ENCODE measurements around the gene ARHGEF2.

Gene ARHGEF2

DNA sequence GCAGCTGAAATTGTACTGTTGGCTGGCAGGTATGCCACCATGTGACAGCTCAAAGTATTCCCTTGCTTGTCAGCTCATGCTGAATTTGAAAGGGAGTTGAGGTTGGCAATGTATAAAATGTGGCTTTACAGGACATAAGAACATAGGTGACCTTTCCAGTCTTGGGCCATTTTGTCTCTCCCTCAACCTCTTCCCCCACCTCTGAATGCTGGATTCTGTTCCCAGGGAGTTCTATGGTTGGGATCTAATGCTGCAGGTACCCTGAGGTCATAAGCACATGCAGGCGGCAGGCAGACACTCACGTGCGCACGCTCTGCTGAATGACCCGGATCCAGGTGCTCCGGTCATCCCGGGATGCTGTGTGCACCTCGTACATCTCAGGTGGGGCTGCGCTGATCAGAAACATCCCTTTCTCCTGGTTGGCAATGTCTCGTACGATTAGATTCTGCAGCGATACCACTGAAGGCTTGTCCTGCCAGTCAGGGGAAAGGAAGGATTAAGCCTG lies 20.9 kb downstream of the ARHGEF2 start:
- Histone ChIP-seq H3K27me3 (ENCODE audit: insufficient read depth, low read depth) (no peaks in the 10 kb centered on the region), H3K36me3 (ENCODE audit: insufficient read depth) (peaks cover 73% of the 10 kb centered on the region), H3K4me1 (ENCODE audit: low read depth, poor library complexity, severe bottlenecking) (peaks cover 12% of the 10 kb centered on the region), H2AFZ (ENCODE audit: low read depth) (no peak overlapping the region), H3K27ac (no peak overlapping the region; the same call in 1 of the 2 replicates), H3K4me2 (no peak overlapping the region), H3K4me3 (IDR thresholded peaks at IDR 0.05; ENCODE audit: insufficient read depth, low read depth, low read length) (no peak overlapping the region), H3K79me2 (ENCODE audit: insufficient read depth, low read depth) (peaks cover 23% of the 10 kb centered on the region; the same call in 1 of the 2 replicates), H3K9ac (no peak overlapping the region), H4K20me1 (ENCODE audit: insufficient read depth) (no peaks in the 10 kb centered on the region)
- TF ChIP-seq, protein P1, sequence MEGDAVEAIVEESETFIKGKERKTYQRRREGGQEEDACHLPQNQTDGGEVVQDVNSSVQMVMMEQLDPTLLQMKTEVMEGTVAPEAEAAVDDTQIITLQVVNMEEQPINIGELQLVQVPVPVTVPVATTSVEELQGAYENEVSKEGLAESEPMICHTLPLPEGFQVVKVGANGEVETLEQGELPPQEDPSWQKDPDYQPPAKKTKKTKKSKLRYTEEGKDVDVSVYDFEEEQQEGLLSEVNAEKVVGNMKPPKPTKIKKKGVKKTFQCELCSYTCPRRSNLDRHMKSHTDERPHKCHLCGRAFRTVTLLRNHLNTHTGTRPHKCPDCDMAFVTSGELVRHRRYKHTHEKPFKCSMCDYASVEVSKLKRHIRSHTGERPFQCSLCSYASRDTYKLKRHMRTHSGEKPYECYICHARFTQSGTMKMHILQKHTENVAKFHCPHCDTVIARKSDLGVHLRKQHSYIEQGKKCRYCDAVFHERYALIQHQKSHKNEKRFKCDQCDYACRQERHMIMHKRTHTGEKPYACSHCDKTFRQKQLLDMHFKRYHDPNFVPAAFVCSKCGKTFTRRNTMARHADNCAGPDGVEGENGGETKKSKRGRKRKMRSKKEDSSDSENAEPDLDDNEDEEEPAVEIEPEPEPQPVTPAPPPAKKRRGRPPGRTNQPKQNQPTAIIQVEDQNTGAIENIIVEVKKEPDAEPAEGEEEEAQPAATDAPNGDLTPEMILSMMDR (conservative IDR thresholded peaks at IDR 0.05; ENCODE audit: low read depth, low read length), result no peak

DNA sequence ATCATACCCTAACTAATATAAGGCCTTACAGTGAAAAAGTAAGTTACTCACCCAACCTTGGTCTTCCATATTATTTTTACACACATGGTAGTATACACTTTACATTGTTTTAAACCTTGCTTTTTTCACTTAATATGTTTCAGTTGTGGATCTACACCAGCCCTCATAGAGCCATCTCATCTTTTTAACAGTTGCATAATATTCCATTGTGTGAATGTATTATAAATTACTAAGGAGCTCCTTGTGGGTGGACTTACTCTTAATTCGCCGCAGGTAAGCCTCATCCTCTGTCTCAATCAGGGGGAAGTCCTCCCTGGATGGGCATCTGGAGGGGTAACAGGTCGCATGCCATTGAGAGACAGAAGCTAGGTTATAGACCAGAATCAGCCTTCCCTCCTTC lies 23.7 kb downstream of the ARHGEF2 start:
- Histone ChIP-seq H3K4me2 (no peak overlapping the region), H3K36me3 (ENCODE audit: insufficient read depth) (peaks cover 78% of the 10 kb centered on the region), H3K4me3 (IDR thresholded peaks at IDR 0.05; ENCODE audit: insufficient read depth, low read depth, low read length) (no peak overlapping the region), H3K27me3 (ENCODE audit: insufficient read depth, low read depth) (no peaks in the 10 kb centered on the region), H3K4me1 (ENCODE audit: low read depth, poor library complexity, severe bottlenecking) (peaks cover 15% of the 10 kb centered on the region), H4K20me1 (ENCODE audit: insufficient read depth) (no peaks in the 10 kb centered on the region), H3K9ac (no peak overlapping the region), H3K27ac (no peak overlapping the region), H2AFZ (ENCODE audit: low read depth) (no peak overlapping the region), H3K79me2 (ENCODE audit: insufficient read depth, low read depth) (peaks cover 30% of the 10 kb centered on the region; the same call in 1 of the 2 replicates)
- TF ChIP-seq, protein P1 (conservative IDR thresholded peaks at IDR 0.05; ENCODE audit: low read depth, low read length), result no peak

DNA sequence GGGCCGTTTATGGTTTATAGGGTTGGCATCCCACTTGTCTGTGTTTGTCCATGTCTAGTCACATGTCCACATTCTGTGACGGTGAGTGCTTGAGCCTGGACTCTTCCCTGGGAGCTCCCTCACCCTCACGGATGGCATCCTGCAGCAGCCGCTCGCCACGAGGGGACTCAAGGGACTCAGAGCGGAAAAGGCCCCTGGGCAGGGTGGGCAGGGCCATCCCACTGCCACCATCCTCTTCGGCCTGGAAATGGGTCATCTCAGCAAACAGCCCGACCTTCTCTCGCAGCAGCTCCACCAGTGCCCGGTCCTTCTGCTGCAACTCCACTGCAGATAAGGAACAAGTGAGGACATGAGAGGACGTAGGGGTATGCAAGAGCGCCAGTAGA lies 25.8 kb downstream of the ARHGEF2 start:
- Histone ChIP-seq H3K9ac (no peak overlapping the region), H3K79me2 (ENCODE audit: insufficient read depth, low read depth) (peaks cover 29% of the 10 kb centered on the region; the same call in 1 of the 2 replicates), H3K4me1 (ENCODE audit: low read depth, poor library complexity, severe bottlenecking) (peaks cover 36% of the 10 kb centered on the region), H3K27ac (no peak overlapping the region), H3K36me3 (ENCODE audit: insufficient read depth) (peaks cover 82% of the 10 kb centered on the region), H4K20me1 (ENCODE audit: insufficient read depth) (no peaks in the 10 kb centered on the region), H3K4me3 (IDR thresholded peaks at IDR 0.05; ENCODE audit: insufficient read depth, low read depth, low read length) (no peak overlapping the region), H3K27me3 (ENCODE audit: insufficient read depth, low read depth) (no peaks in the 10 kb centered on the region), H2AFZ (ENCODE audit: low read depth) (no peak overlapping the region), H3K4me2 (no peak overlapping the region)
- TF ChIP-seq, protein P1 (conservative IDR thresholded peaks at IDR 0.05; ENCODE audit: low read depth, low read length), result no peak

DNA sequence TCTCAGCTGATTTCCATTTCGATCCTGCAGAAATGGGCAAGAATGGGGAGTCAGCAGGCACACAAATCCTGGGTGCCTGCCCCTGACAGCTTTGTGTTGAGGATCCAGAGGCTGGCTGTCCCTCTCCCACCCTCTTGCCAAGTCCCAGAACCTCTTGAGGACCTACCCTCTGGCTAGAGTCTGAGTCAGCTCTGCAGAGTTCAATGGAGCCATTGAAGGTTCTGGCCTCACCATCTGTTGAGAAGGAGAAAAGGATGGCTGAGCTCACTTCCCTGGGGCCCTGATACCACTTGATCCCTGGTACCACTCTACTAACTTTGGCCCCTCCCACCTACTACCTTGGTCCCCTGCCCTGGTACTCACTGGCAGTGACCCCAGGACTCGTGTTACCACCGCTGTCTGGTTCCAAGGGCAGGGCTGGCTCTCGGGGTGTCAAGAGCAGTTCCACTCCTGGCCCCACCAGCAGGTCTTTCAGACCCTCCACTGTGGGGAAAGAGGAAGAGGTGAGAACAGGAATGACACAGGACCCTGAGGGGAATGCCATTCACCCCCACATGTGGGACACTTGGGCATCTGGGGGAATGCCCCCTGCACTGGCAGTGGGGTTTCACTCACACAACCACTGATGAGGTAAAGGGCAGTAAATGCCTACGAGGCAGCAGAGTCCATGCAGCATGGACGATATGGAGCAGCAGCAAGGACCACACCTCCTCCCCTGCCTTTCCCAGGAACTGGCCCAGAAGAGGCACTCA lies 26.4 kb downstream of the ARHGEF2 start:
- Histone ChIP-seq H3K27ac (no peak overlapping the region; the same call in 1 of the 2 replicates), H3K9ac (no peak overlapping the region), H3K4me3 (IDR thresholded peaks at IDR 0.05; ENCODE audit: insufficient read depth, low read depth, low read length) (no peak overlapping the region), H3K27me3 (ENCODE audit: insufficient read depth, low read depth) (no peaks in the 10 kb centered on the region), H3K36me3 (ENCODE audit: insufficient read depth) (peaks cover 76% of the 10 kb centered on the region), H3K4me2 (no peak overlapping the region), H3K79me2 (ENCODE audit: insufficient read depth, low read depth) (peaks cover 29% of the 10 kb centered on the region; the same call in 1 of the 2 replicates), H2AFZ (ENCODE audit: low read depth) (no peak overlapping the region), H3K4me1 (ENCODE audit: low read depth, poor library complexity, severe bottlenecking) (peaks cover 42% of the 10 kb centered on the region), H4K20me1 (ENCODE audit: insufficient read depth) (no peaks in the 10 kb centered on the region)
- TF ChIP-seq, protein P1 (conservative IDR thresholded peaks at IDR 0.05; ENCODE audit: low read depth, low read length), result no peak

Measured in KMS-11 (cell line).